Measurements from ENCODE around the gene PCMTD2. TPM values are rescaled to one million over a fixed set of nuclear protein-coding genes. Genes with fewer than 3 reads are reported as not detected.

PCMTD2 gene
- total and polyA plus RNA-seq, 2 of the 13 experiments (the other 11 are each of a cell fraction or from before 2014, with no cell fraction given): 47.0 to 76.9 TPM

GRCh38 chr20:64242797-64243475, 12.6 kb upstream of the PCMTD2 start (continued):
- TF ChIP-seq GMEB1 (CRISPR knock-in tag; IDR thresholded peaks at IDR 0.05; ENCODE audit: borderline replicate concordance): peak; percentile 39; the same call in 1 of the 2 replicates
- no peak for TF ChIP-seq CENPBD1 (CRISPR knock-in tag; IDR thresholded peaks at IDR 0.05; ENCODE audit: borderline replicate concordance, low read depth)
- TF ChIP-seq ZNF678 (CRISPR knock-in tag; IDR thresholded peaks at IDR 0.05): no peak
- TF ChIP-seq ZNF563 (CRISPR knock-in tag; IDR thresholded peaks at IDR 0.05): no peak; the same call in 1 of the 2 replicates
- TF ChIP-seq KLF9 (CRISPR knock-in tag; IDR thresholded peaks at IDR 0.05; ENCODE audit: low read depth): peak; percentile 26; the same call in 1 of the 2 replicates
- peak; percentile 96 for TF ChIP-seq ZSCAN29 (CRISPR knock-in tag; conservative IDR thresholded peaks at IDR 0.05)
- peak; percentile 85; the same call in 1 of the 2 replicates for TF ChIP-seq TFE3 (CRISPR knock-in tag; IDR thresholded peaks at IDR 0.05)
- no peak; the same call in 1 of the 2 replicates for TF ChIP-seq PHF20 (CRISPR knock-in tag; IDR thresholded peaks at IDR 0.05)
- peak; percentile 77; the same call in 1 of the 2 replicates for TF ChIP-seq GPN1 (CRISPR knock-in tag; IDR thresholded peaks at IDR 0.05; ENCODE audit: borderline replicate concordance)
- TF ChIP-seq ZNF18 (CRISPR knock-in tag; IDR thresholded peaks at IDR 0.05; ENCODE audit: insufficient replicate concordance): no peak
- peak; percentile 72; the same call in 1 of the 2 replicates for TF ChIP-seq NFIC (IDR thresholded peaks at IDR 0.05; ENCODE audit: low read length)
- TF ChIP-seq HOXA3 (CRISPR knock-in tag; IDR thresholded peaks at IDR 0.05): peak; percentile 91
- TF ChIP-seq SETDB1 (CRISPR knock-in tag; IDR thresholded peaks at IDR 0.05; ENCODE audit: borderline replicate concordance): peak; percentile 87
- TF ChIP-seq ZMYM3 (CRISPR knock-in tag; IDR thresholded peaks at IDR 0.05): peak; percentile 71; the same call in 1 of the 2 replicates
- TF ChIP-seq ZNF367 (CRISPR knock-in tag; IDR thresholded peaks at IDR 0.05; ENCODE audit: borderline replicate concordance): no peak
- peak; percentile 26; the same call in 1 of the 2 replicates for TF ChIP-seq ZNF335 (CRISPR knock-in tag; IDR thresholded peaks at IDR 0.05)
- TF ChIP-seq HMG20B (CRISPR knock-in tag; conservative IDR thresholded peaks at IDR 0.05): peak; percentile 60; the same call in 1 of the 2 replicates
- TF ChIP-seq GABPA (IDR thresholded peaks at IDR 0.05; ENCODE audit: low read depth, low read length): no peak
- peak; percentile 21; the same call in 1 of the 2 replicates for TF ChIP-seq GABPA (CRISPR knock-in tag; IDR thresholded peaks at IDR 0.05; ENCODE audit: low read depth)
